Right atrium auricular region (tissue), 2 donors: ENCODE measurements around the gene AP4B1. TPM values are rescaled to one million over a fixed set of nuclear protein-coding genes. Genes with fewer than 3 reads are reported as not detected.

ENCODE experiments used
- DNase-seq: peaks from one replicate; pipeline ENCODE4 v3.0.0-alpha.2; 2019; ENCODE audit warnings: low spot score
- H3K27ac ChIP-seq, 2 donors: fragments of 200-600 bp; sonication (generic); 1 replicate in 1 of 2; 2 replicates in 1 of 2; pipeline ENCODE4 v1.5.1; 2016 to 2019
- H3K27me3 ChIP-seq, 2 donors: fragments of 200-600 bp; sonication (generic); one replicate each; pipeline versions ENCODE4 v1.5.1 to v1.6.0; 2017 to 2019
- H3K36me3 ChIP-seq: fragments of 200-600 bp; sonication (generic); one replicate; pipeline ENCODE4 v1.5.1; 2016
- H3K4me1 ChIP-seq, 2 donors: fragments of 200-600 bp; sonication (generic); one replicate each; pipeline versions ENCODE4 v1.5.1 to v1.6.0; 2017 to 2019
- H3K4me3 ChIP-seq, 2 donors: fragments of 200-600 bp; sonication (generic); 1 replicate in 1 of 2; 2 replicates in 1 of 2; pipeline ENCODE4 v1.5.1; 2017 to 2019; ENCODE audit warnings: mild to moderate bottlenecking in 1 of 2, moderate library complexity in 1 of 2
- H3K9me3 ChIP-seq, 2 donors: fragments of 200-600 bp; sonication (generic); one replicate each; pipeline ENCODE4 v1.5.1; 2019
- total RNA-seq, 2 donors: library from RNA; depleted of rRNA; stranded (reverse); fragments of >200 nt; gene quantifications; one replicate each; pipeline ENCODE4 v1.1.0, GENCODE V29; 2016
- TF ChIP-seq, protein P1 (sequence below), 2 donors: fragments of 200-600 bp; sonication (generic); IDR thresholded peaks; one replicate each; pipeline ENCODE4 v1.5.1; 2019; ENCODE audit warnings: antibody characterized with exemption in 2 of 2

AP4B1 gene
- total RNA-seq, 2 donors from 2014 or later: 8.3 to 9.6 TPM

DNA sequence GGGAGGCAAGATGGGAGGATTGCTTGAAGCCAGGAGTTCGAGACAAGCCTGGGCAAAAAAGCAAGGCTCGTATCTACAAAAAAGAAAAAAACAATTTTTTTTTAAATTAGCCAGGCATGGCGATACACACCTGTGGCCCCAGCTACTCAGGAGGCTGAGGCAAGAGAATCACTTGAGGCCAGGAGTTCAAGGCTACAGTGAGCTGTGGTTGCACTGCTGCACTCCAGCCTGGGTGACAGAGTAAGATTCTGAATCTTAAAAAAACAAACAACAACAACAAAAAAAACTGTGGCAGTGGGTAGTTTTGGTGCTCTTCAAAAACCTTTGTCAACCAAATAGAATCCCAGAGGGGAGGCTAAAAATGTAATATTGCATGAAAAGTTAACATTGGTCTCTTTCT, 33.8 kb downstream of the AP4B1 start:
- no peaks in the 10 kb centered on the region for H3K27me3 ChIP-seq
- no peaks in the 10 kb centered on the region for H3K4me1 ChIP-seq
- no peak for DNase-seq
- H3K9me3 ChIP-seq: no peaks in the 10 kb centered on the region
- no peak overlapping the region for H3K27ac ChIP-seq
- TF ChIP-seq, protein P1, sequence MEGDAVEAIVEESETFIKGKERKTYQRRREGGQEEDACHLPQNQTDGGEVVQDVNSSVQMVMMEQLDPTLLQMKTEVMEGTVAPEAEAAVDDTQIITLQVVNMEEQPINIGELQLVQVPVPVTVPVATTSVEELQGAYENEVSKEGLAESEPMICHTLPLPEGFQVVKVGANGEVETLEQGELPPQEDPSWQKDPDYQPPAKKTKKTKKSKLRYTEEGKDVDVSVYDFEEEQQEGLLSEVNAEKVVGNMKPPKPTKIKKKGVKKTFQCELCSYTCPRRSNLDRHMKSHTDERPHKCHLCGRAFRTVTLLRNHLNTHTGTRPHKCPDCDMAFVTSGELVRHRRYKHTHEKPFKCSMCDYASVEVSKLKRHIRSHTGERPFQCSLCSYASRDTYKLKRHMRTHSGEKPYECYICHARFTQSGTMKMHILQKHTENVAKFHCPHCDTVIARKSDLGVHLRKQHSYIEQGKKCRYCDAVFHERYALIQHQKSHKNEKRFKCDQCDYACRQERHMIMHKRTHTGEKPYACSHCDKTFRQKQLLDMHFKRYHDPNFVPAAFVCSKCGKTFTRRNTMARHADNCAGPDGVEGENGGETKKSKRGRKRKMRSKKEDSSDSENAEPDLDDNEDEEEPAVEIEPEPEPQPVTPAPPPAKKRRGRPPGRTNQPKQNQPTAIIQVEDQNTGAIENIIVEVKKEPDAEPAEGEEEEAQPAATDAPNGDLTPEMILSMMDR (IDR thresholded peaks at IDR 0.05): no peak
- no peaks in the 10 kb centered on the region for H3K36me3 ChIP-seq
- no peak overlapping the region for H3K4me3 ChIP-seq

DNA sequence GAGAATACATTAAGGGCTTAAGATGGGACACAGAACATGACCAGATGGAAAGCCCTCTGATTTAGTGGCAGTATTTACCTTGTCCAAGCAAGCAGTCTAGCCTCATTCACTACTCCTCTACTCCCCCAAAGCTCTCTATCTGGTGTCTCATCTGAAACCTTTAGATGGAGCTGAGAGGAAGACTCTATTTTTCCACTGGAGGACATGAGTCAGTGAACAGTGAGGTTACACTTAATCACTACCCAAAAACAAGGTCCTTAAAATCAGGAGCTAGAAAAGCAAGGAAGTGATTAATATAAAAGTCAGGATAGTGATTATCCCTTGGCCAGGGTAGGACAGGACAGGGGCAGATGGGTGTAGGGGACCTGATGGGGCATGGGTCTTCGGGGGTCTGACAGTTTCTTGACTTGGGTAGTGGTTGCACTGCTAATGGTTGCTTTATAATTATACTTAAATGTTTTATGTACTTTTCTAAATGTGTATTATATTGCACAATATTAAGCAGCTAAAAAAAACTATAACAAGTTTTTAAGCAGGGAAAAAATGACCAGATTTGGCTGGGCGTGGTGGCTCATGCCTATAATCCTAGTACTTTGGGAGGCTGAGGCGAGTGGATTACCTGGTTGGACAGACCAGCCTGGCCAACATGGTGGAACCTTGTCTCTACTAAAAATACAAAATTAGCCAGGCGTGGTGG, 36.1 kb downstream of the AP4B1 start:
- Histone ChIP-seq H3K27me3 (no peaks in the 10 kb centered on the region), H3K36me3 (no peaks in the 10 kb centered on the region), H3K9me3 (no peaks in the 10 kb centered on the region), H3K27ac (no peak overlapping the region), H3K4me1 (no peaks in the 10 kb centered on the region), H3K4me3 (no peak overlapping the region)
- TF ChIP-seq, protein P1 (IDR thresholded peaks at IDR 0.05): no peak
- DNase-seq: no peak

GRCh38 chr1:113861641-113862040, 43.0 kb downstream of the AP4B1 start:
- Histone ChIP-seq H3K9me3 (no peaks in the 10 kb centered on the region), H3K27me3 (no peaks in the 10 kb centered on the region), H3K27ac (no peak overlapping the region), H3K4me3 (no peak overlapping the region), H3K4me1 (no peaks in the 10 kb centered on the region), H3K36me3 (no peaks in the 10 kb centered on the region)
- no peak for DNase-seq
- TF ChIP-seq, protein P1 (IDR thresholded peaks at IDR 0.05): no peak

DNA sequence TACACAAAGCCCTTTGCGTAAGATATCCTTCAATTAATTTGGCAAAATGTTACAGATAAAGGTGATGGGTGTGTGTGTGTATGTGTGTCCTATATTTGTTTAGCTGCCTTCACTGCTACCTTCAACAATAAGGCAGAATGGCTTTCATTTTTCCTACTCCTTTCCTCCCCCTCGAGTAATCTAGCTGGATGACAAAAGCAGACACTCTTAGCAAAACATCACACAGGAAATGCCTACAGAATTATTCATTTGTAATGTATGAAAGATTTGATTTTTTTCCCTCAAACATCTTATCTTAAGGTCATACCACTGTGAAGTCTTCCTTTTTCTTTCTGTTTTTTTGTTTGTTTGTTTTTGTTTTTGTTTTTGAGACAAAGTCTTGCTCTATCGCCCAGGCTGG, 43.7 kb downstream of the AP4B1 start:
- no peak overlapping the region for H3K4me3 ChIP-seq
- DNase-seq: no peak
- H3K27me3 ChIP-seq: no peaks in the 10 kb centered on the region
- TF ChIP-seq, protein P1 (IDR thresholded peaks at IDR 0.05): no peak
- no peaks in the 10 kb centered on the region for H3K4me1 ChIP-seq
- no peak overlapping the region for H3K27ac ChIP-seq
- H3K36me3 ChIP-seq: no peaks in the 10 kb centered on the region
- no peaks in the 10 kb centered on the region for H3K9me3 ChIP-seq

DNA sequence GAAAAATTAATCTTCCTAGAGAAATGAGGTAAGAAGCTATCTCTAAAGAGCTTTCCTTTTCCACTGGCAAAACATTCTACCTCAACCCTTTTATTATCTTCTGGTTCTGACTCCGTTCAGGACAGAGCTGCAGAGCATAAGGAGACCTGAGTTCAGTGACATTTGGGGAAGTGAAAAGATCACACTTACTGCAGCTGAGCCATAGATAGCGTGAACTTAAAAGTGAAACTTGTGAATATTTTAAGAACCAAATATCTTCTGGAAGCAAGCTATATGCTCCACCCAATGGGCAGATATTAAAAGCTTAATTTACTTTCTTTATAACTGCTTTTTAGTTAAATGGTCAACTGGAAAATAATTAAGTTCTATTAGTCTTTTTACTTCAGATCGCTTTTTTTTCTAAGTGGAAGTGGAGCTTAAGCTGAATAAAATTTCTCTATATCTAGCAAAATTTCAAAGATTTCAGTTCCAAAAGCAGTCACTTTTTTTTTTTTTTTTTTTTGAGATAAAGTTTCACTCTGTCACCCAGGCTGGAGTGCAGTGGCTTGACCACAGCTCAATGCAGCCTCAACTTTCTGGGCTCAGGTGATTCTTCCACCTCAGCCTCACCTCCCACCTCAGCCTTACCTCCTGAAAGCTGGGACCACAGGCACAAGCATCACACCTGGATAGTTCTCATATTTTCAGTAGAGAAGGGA, 45.0 kb downstream of the AP4B1 start:
- Histone ChIP-seq H3K9me3 (no peaks in the 10 kb centered on the region), H3K36me3 (no peaks in the 10 kb centered on the region), H3K27ac (no peak overlapping the region), H3K27me3 (no peaks in the 10 kb centered on the region), H3K4me3 (no peak overlapping the region), H3K4me1 (no peaks in the 10 kb centered on the region)
- TF ChIP-seq, protein P1 (IDR thresholded peaks at IDR 0.05): no peak
- no peak for DNase-seq
